NOMO-1 (cell line): ENCODE data around the gene RASGEF1B.

ENCODE experiments used
- DNase-seq, 2 experiments: peaks; one replicate each; lab custom pipeline; 2025; ENCODE audit not compliant: unreplicated experiment in 2 of 2; lab: John Stamatoyannopoulos, UW

Gene RASGEF1B

DNA sequence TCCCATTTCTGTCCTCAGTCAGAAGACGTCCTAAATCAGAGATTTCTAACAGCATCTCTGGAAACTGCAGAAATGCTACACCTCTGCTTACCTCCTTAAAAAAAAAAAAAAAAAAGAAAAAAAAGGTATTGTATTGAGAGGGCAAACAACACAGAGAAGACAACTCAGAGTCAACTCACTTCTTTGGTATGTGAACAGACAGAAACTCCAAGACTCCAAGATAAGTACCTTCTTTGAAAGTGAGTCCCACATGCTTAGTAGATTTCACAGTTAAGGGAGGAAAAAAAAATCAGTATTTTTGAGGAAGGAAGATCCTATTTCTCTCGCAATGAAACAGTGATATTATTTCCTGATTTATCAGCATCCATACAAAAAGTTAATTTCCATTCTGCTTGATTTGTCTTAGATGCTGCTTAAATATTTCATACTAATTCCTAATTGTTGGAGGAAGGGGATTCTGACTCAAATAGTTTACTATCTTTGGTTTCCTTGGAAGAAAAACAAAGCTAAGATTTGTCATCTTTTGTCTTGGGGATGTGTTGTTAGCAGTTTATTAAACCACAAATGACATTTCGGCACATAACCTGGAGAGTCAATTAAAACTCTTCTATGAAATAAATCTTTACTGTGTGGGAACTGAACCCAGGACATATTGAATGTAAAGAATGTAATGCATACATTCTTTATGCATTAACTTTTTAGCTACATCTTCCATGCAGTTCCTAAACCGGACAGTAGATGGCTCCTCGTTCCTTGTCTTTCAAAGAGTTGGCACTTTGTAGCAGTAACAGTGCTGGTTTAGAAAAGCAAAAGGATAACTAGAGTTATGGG is 4.7 kb downstream of the RASGEF1B start:
- DNase-seq = peak; percentile 15 to 65

DNA sequence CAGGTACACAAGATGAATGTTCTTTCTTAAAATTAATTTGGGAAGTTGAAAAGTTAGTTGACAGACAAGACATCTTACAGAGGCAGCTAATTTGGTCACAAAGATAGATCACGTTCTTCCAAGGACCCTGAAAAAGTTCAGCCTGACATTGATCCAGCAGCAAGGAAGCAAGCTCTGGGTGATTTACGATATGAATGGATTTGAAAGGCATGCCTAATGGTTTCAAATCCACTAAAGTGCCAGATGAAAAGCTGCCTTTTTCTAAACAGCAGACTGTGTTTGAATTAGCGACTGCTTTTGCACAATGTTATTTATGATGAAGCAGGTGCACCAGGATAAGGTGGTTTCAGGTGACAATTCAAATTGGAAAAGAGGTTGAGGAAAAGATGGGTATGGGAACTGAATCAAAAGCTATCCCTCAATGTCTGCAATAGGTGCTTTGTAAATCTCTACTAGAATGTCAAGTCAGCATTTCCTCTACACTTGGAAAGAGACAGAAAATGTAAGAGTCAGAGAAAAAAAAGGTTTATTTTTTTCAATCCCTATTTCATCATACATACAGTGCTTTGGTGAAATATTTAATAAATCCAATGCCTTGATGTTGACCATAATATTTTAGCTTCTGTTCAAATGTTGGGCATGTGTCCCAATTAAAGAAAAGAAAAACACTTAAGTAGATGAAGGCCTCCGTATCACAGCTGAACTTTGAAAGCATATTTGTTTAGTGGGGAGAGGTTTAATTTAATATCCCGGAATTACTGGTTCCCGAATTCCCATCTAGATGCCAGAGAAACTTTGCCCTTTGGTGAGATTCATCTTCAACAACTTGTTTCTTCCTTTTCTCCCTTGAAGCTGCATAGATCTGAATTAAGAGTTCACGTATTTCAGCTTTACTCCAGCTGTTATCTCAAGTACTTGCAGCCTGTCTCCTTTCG is 6.0 kb downstream of the RASGEF1B start:
- no peak for DNase-seq

DNA sequence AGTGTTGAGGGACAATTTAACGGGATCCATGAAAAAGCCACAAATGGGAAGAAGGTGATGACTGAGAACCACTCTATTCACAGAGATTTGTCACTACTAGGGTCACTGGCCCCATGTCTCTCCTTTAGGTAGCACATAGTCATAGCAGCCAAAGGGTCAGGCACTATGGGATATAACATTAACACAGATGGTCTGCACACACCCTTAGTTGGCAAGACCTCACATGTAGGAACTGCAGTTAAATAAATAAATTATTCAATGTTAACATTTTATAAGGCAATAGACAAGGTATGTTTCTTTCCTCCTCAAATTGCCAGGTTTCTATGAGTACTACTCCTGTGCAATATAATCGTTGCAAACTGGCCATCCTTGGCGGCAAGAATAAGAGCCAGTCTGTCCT is 10.9 kb downstream of the RASGEF1B start:
- DNase-seq = no peak

DNA sequence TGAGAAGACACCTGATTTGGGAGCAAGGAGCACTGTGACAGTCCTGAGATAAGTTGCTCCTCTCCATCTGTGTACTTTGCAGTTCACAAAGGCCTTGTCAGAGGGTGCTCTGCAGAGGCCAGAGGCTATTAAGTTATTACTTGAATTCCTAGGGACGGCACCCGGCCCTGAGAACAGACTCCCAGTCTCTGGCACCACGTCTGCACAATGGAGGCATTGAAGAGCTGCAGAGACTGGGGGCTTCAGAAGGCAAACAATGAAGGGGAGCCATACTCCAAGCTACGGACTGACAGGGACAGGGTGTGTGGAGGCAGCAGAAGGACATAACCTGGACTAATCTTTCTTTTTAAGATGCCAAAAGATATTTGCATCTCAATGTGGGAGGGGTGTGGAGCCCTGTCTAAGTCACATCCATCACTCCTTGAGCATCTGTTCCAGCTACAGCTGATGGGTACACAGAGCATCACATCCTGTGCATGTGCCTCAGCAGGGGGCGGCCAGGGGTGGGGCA is 11.5 kb downstream of the RASGEF1B start:
- no peak for DNase-seq

DNA sequence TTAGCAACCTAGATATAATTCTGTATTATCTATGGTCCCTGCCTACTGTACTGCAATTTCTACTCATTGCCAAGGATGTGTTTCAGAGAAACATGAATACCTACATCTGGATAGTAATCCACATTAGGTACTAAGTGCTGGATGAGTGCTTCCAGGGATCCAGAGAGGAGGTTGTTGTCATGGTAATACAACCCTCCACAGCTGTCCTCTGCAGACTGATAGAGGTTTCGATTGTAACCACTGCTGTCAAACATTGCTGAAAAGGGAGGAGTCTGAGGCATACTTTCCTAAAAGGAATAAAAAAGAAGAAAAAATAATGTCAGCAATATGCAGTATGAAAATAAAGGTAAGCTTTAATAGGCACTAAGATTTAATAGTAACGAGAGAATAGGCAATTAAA is 12.5 kb downstream of the RASGEF1B start:
- no peak for DNase-seq

DNA sequence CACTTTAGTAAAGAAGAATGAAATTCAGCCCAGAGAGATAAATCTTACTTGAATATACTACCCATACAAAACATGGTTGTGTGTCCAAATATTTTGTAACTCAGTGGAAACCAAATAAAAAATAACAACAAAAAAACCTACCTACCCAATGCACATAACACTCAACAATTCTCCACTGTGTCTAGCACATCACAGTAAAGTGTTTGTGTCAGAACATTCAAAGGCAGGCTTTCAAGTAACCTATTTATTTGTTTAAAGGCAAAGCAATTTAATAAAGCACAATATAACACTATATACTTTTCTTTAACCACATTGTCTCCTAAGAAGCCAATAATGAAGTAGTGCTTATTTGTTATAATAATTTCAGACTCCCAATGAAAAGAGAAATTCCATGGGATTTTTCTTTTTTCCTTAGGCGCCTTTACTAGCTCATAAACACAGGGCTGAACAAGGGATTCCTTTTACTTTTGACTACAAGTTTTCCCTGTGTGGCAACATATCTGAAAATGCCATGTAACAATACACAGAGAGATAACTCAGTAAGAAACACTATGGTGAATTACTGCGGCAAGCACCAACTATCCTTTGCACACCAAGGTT is 13.7 kb downstream of the RASGEF1B start:
- DNase-seq = no peak

DNA sequence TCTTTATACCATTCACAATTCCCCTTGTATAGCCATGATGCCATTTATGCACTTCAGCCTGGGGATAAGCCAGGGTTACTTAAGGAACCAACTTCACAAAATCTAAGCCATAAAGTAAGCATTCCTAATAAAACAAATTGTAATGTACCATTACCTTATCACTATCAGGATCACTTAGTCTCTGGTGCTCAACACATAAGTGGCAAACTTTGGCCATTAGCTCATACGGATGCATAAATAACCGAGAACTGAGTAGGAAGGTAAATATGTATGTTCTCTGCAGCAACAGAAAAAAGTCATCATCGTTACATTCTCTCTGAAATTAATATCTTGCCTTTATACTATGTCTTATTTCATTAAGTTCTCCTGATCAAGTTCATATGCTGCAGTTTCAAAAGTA is 14.4 kb downstream of the RASGEF1B start:
- DNase-seq = no peak

DNA sequence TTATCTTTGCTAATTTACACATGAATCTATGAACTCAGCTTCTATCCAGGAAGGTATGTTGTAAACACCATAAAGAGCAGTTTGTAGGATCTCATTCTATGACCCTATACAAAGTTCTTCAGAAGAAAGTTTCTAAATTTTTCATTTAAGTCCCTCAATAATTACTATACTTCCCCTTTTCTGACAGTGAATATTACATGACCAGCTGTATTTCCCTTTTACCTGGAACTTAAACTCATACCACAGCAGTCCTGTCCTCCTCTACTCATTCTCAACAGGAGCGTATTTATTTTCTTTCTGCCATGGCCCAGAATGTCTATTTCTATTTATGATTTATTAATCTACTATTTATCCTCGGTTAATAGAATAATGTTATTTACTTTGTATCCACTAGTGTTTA is 15.8 kb downstream of the RASGEF1B start:
- peak in 1 of 2 experiments; percentile 76 for DNase-seq

DNA sequence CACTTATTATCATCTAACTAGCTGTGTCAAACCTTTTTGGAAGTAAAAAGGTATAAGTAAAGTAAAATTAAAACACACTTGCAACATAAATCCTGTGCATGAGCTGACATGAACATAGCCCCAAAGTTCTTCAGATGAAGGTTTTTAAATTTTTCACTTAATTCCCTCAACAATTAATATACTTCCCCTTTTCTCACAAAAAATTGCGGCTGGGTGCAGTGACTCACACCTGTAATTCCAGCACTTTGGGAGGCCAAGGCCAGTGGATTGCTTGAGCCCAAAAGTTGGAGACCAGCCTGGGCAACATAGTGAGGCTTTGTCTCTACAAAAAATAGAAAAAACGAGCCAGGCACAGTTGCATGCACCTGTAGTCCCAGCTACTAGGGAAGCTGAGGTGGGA is 16.8 kb downstream of the RASGEF1B start:
- DNase-seq = peak; percentile 49 to 59

DNA sequence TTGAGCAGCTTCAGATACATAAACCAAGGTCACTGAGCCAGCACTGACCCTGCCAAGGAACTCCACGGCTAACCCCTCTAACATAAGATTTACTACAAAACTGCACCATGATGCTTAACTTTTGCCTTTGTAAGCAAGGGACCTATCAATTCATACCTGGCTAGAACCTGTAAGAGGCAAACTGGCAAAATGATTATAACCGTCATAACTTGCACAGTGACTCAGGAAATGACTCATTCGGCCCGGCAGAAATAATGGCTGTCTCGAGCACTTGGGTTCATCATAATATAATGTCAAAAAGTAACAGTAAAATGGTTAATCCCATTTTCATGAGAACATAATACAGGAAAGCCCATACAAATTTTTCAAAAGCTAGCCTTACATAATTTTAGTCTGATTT is 17.2 kb downstream of the RASGEF1B start:
- peak; percentile 44 to 62 for DNase-seq

DNA sequence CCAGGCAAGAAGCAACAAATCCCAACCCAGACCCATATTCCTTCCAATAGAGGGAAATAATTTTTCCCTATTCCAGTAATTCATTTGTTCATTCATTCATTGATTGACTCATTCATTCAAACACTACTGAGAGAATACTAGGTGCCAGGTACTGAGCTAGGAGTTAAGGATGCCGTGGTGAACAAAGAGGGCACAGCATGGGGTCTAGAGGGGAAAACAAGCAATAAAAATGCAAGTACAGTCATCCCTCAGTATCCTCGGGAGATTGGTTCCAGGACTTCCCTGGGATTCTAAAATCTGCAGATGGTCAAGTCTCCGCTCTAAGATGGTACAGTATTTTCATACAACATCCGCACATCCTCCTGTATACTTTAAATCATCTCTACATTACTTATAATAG is 18.7 kb downstream of the RASGEF1B start:
- DNase-seq = no peak

DNA sequence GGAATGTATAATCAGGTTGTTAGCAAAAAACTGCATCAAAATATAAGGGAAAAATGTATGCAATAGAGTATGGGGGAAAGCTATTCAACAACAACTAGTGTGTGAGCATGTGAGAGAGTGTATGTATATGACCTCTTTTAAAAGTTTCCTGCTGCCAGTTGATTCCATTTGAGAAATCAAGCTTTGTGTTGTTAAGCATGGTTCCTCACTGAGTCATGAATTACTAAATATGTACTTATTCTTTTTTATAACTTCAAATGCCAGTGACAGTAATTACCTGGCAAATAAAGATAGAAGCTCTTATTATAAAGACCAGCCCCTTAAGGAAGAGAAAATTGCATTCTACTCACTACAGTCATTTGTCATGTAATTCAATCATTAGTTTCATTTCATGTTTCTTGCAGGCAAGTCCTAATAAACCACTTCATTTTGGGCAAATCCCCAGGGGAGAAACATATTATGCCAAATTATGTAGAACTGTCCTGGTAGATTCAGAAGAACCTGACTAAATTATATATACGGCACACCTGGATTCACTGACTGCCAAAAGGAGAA is 19.2 kb downstream of the RASGEF1B start:
- peak in 1 of 2 experiments; percentile 14 for DNase-seq

DNA sequence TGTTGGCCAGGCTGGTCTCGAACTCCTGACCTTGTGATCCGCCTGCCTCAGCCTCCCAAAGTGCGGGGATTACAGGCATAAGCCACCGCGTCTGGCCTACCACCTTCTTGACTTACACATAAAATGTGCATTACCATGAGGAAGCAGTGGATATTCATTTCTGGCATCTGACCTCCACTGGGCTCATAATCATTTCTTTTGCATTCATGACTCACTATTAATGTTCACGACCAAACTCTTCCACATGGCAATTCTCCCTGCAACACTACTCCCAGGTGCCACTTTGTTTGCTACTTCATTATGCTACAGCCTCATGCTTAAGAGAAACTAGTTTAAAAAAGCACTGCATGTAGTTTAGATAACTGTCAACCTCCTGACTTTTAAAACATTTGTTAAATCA is 22.7 kb downstream of the RASGEF1B start:
- no peak for DNase-seq

DNA sequence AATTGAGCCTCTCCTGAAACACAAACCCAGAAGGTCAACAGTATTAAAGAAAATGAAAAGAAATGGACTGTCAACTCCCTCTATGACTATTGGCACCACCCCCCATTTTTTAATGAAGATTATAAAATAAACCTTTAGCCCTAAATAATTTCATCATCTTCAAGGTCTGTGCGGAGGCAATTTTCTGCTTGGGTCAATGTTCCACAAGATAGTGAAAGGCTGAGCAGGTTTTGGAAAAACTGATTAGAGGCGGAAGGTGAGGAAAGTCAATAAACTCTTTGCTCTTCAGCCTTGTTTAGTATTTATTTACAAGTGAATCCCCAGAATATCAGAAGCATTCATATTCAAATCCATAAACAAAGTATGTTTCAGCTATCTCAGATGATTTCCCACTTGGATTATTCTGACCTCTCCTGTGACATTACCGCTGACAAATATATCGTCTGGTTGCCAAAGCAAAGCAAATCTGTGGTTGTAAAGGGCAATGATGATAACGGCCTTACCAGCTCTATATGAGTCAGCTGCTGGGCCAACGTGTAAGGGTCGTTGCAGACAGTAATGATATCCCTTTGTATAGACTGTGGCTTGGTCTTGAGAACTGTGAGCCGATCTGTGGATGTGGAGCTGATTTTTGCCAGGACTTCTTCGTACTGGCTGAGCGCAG is 24.0 kb downstream of the RASGEF1B start:
- DNase-seq = no peak

DNA sequence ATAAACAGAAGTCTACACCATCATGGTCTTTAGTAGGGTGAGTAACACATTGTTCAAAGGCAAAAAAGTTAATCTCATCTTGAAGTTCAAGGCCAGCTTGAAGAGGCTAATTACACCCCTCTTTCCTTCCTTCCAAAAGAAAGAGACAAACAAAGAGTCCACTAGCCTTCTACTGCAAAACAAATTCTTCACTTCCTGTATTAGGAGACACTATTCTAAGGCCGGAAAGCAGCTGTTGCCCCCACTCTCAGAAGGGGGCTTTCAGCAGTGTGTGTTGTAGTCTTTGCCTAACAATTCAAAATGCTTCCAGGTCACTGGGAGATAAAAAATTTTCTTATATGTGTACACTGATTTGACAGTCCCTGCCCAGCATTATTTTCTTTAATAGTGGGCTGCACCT is 25.1 kb downstream of the RASGEF1B start:
- DNase-seq = no peak

DNA sequence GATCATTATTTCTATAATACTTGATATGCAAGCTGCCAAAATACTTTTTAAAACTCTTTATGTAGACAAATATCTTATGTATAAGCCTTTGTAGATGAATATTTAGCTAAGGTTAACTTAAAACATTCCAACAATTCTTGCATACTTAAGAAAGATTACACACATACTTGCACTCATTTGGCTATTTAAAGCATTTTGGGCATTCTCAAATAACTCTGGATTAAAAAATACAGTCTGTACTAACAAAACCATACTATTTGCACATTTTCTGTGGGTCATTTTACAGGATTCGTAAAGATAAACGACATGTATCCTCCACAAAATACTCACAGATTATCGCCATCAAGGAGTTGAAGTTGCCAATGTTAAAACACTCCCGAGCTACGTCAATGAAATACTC is 26.5 kb downstream of the RASGEF1B start:
- no peak for DNase-seq

DNA sequence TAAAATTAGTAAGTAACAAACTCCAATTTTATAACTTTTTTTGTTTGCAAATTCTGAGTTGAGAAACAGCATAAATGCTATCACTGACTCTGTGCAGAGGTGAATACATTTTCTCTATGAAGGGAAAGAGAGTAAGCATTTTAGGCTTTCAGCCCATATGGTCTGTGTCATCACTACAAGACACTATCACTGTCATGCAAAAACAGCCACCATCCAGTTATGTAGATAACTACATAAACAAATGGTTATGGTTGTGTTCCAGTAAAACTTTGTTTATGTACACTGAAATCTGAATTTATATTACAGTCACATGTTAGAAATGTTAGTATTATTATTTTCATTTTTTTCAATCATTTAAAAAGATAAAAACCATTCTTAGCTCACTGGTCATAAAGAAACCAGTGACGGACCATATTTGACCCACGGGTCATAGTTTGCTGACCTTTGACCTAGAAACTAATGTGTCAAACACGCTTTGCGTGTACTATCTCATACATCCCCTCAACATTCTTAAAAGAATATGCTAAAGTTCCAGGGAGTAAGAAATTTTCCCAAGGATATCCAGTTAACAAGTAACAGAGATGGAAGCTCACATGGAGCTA is 29.1 kb downstream of the RASGEF1B start:
- DNase-seq = no peak

DNA sequence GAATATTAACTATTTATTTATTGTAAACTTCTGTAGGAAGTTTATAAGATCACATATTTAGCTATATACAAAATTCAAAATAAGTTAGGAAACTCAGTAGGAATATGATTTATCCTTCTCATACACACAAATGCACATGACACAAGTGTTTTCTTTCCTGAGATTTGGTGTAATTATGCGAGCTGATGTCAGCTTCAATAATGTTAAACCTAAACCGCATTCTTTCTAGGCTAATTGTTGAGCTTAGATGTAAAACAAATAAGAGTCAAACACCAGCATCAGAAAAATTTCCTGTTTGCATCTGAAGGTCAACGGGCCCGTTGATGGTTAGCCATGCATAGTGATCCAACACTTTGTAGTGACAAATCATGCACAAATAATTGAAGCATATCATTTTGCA is 30.8 kb downstream of the RASGEF1B start:
- no peak for DNase-seq

DNA sequence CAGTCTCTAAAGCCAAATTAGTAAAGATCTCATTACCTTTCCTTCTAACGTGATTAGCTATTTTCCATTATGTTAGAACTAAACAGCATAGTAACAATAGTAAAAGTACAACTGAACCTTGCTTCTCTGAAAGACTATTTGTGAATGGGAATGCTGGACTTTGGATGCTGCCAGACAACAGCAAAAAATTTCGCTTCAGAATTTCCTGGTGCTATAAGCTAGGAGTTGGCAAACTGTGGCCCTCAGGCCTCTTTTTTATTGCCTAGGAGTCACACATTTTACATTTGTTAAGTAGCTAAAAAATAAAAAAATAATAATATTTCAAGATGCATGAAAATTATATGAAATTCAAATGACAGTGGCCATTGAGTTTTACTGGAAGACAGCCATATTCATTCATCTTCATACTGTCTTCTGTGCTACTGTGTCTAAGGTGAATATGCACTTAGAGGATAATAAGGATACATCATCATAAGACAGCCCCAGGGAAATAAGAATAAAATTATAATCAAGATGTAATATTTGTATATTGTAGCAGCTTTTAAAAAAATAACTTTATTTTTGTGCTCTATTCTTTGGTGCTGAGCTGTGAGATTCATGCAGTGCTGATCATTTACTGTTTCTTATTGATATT is 34.6 kb downstream of the RASGEF1B start:
- DNase-seq = no peak
